Raji (cell line): ENCODE data around the gene VEGFD.

ENCODE experiments used
- POLR2A ChIP-seq: IDR thresholded peaks from 2 replicates; pipeline ENCODE4 v1.6.1; 2011; ENCODE audit warnings: low read depth, low read length, control low read depth; ENCODE audit not compliant: insufficient read depth

VEGFD gene

DNA sequence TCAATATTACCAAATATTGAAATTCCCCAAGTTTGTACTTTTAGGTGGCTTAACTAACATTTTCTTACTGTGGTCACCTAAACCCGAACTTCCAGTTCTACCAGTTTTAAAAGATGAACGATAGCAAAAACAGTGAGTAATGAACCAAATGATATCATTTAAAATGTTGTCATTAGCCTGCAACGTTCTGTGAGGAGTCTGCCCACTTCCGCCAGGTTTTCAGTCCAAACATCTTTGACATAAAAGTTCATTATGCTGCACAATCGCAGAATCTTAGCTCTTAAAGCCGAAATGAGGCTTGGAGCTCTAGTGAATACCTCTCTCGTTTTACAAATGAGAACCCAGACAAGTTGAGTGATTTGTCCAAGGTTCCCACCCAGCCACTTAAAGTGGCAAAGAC lies 49.7 kb downstream of the VEGFD start:
- no peak for TF ChIP-seq POLR2A

- TF ChIP-seq POLR2A: no peak
These were observed 55.4 kb downstream of the VEGFD start for GRCh38 chrX:15328821-15329220.

- TF ChIP-seq POLR2A: no peak
These were observed 56.1 kb downstream of the VEGFD start for GRCh38 chrX:15328131-15328530.

DNA sequence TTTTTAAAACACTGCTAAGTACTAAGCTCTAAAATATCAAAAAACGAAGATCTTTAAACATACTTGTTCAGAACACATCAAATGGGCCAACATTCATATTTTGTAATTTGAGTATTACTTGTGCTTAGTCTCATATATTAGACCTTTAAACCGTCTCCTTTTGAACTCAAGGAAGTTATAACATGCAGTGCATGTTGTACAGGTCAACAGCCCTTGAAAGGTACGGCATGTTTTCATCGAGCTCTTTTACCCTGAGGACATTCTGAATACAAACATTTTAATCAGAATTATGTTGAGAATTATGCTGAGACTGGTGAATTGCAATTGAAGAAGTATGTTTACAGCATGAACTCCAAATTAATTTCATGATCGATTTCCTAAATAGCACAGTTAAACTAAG lies 61.7 kb downstream of the VEGFD start:
- no peak for TF ChIP-seq POLR2A

- no peak for TF ChIP-seq POLR2A
These were observed 62.1 kb downstream of the VEGFD start for GRCh38 chrX:15322072-15322471.

DNA sequence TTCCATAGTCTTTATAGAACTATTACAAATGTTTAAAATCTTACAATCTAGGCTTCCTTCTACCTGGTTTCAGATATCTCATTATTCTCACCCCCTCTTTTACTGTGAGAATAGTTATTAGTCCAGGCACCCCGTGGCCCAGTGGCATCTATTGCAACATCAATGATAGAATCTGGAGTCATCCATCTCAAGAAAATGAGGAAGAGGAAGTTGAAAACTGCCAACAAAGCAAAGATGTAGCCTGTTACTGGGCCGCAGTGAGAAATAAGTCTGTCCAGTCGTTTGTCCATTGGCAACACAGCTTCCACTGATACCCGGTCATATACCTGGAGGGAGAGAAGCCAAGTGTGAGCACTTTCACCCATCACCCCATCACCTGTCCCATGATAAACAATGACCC lies 62.8 kb downstream of the VEGFD start:
- no peak for TF ChIP-seq POLR2A

- TF ChIP-seq POLR2A: no peak
These were observed 63.9 kb downstream of the VEGFD start for GRCh38 chrX:15320297-15320696.

- no peak for TF ChIP-seq POLR2A
These were observed 65.1 kb downstream of the VEGFD start for GRCh38 chrX:15319075-15319474.

- no peak for TF ChIP-seq POLR2A
These were observed 68.7 kb downstream of the VEGFD start, which contains the start of gene ASB11 for GRCh38 chrX:15315509-15315908. ASB11 (minus strand) TSS chrX:15315640; CDS start chrX:15315605, 35 bp downstream.

- TF ChIP-seq POLR2A: no peak
These were observed 69.7 kb downstream of the VEGFD start for GRCh38 chrX:15314472-15314871.

GRCh38 chrX:15311119-15311518 lies 73.1 kb downstream of the VEGFD start:
- no peak for TF ChIP-seq POLR2A

DNA sequence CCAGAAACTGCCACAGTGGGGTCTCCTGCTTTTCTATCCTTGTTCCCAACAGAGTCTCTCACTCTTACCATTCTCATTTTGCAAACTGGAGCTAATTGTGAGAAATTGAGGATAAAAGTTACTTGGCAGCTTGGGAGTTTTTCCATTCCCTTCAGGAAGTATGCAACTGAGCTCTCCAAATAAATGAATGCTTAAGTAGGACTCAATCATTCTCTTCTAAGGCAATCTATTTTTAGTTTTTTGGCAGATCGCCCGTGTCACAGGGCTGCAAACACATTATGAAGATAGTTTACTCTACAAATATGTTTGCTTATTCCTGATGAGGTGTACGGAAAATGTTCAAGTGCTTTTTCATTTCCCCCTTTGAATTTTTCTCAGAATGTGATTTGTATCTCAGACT lies 74.1 kb downstream of the VEGFD start:
- TF ChIP-seq POLR2A: no peak

DNA sequence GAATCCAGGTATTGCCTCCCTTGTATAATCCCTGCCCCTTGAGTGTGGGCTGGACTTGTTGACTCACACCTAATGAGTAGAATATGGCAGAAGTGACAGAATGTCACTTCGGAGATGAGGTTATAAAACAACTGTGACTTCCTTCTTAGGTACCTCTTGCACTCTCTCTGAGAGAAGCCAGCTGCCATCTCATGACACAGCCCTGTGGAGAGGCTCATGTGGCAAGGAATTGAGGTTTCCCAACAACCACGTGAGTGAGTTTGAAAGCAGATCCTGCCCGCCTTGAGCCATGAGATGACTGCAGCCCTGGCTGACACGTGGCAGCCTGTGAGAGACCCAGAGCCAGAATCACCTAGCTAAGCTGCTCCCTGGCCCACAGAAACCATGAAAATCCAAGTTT lies 82.3 kb downstream of the VEGFD start:
- TF ChIP-seq POLR2A: no peak

DNA sequence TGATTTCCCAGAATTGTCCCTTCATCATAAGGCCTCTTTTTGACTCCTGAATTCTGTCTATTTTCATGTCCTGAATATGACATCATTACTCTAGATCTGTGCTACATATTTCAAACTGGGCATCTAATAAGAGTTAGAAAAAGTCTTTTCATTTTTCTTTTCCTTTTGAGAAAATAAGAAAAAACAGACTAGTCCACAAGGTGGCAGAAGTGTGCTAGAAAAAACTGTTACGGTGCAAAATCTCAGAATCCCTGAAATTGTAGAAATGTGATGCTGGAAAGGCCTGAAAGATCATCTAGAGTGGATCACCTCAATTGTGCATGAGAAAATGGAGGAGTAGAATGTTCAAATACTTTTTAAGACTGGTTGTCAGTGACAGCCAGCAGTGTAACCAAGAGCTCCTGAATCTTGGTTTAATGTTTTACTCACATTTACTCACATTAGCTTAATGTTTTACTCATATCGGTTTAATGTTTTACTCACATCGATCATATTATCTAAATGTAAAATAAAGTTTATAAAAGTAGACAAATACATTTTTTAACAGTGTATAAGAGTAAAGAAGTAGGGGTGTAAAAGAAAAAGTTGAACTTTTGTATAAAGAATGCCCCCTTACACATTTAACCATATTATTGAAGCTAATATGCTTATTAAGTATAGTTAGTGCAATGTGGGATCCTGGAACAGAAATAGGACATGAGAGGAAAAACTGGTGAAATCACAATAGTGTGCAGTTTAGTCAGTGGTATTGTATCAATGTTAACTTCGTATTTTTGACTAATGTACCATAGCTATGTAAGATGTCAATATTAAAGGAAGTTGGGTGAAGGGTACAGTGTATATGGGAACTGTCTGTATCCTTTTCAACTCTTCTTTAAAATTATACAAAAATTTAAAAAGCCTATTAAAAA lies 84.0 kb downstream of the VEGFD start:
- TF ChIP-seq POLR2A: no peak

DNA sequence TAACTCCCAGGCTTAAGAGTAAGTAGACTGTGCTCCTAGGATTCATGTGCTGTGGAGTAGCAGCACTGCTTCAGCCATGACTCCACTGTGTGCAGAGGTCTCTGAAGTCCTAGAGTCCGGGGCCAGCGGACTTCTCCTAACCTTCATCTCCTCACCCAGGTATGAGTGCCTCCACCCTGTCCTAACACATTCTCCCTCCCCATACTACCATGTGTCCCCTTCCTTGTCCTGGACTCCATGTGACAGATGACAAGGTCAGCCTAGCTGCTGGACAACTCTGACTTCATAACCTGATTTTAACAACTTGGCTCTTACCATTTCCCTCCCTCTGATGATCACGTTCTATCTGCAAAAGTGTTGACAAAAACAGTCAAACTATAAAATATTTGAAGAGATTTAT lies 85.4 kb downstream of the VEGFD start:
- no peak for TF ChIP-seq POLR2A

DNA sequence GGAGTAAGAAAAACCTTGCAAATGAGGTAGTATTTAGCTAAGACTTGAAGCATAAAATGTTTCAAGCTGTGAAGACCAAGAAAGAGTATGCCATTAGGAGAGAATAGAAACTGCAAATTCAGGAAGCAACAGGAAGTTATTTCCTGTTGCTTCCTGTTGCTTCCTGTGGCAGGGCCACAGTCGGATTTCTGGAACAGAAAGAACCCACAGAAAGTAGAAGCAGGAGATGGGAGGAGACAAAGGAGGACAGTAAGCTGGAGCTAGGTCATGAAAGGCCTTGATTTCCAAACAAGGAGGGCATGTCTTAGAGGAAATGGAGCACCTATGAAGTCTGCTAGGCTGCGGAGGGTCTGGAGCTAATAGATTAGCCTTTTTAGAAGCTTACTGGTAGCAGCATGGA lies 86.0 kb downstream of the VEGFD start:
- TF ChIP-seq POLR2A: no peak
